Iris pigment epithelial cell (primary cell): Measurements from ENCODE around the gene SLC22A23.

ENCODE experiments used
- DNase-seq: peaks from one replicate; pipeline ENCODE4 v3.0.0-alpha.2; 2011; ENCODE audit warnings: low read depth

SLC22A23 gene, protein sequence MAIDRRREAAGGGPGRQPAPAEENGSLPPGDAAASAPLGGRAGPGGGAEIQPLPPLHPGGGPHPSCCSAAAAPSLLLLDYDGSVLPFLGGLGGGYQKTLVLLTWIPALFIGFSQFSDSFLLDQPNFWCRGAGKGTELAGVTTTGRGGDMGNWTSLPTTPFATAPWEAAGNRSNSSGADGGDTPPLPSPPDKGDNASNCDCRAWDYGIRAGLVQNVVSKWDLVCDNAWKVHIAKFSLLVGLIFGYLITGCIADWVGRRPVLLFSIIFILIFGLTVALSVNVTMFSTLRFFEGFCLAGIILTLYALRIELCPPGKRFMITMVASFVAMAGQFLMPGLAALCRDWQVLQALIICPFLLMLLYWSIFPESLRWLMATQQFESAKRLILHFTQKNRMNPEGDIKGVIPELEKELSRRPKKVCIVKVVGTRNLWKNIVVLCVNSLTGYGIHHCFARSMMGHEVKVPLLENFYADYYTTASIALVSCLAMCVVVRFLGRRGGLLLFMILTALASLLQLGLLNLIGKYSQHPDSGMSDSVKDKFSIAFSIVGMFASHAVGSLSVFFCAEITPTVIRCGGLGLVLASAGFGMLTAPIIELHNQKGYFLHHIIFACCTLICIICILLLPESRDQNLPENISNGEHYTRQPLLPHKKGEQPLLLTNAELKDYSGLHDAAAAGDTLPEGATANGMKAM

DNA sequence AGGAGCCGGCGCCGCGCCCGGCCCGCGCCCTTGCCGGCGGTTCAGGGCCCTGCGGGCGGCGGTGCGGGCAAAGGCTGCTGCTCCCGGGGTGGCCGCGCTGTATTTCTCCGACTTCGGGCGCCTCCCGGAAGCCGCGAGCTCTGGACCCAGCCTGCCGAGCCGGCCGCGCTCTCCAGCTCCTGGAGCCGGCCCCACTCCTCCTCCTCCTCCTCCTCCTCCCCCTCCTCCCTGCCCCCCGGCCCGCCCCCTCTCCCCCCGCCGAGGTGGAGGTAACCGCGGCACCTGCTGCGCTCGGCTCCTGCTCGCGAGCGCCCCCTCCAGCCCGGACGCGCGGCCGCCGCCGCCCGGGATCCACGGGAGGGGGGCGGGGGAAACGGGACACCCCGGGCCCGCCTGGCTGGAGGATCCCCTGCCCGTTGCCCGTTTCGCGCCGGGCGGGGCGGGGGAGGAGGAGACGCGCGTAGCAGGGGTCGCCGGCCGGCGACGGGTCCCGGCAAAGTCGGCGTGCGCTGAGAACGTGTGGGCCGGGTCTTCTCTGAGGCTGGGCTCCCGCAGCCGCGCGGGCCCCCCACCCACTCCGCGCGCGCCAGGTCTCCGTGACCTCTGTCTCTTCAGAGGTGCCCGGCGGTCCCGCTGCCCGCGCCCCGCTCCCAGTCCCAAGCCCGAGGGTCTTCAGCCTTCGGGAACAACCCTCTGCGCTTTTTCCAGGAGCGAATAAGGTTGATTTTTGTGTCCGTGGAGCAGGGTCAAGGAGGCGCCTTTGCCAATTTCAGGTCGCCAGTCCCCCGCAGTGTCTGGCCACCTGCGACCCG lies at the start of gene SLC22A23:
SLC22A23 (minus strand) TSS at position 153 of the 812 bp plus-strand sequence. CDS start 491 bp downstream, outside the sequence.
- DNase-seq, result peak; percentile 31

DNA sequence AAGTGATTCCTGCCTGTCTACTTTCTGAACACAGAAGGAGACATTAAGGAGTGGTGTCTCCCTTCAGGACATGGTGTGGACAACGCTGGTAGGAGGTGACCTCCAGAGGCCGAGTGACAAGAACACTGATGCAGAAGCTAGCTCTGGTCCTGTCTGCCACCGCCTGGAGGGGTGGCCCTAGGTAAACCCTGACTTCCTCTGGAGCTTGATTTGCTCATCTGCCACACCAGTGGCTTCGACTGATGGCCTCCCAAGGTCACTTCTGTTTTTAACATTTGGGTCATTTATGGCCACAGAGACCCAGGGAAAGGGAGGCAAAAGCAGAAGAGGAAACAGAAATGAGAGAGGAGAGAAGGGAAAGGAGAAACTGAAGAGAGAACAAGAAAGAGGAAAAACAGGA lies 49.4 kb upstream of the SLC22A23 start:
- DNase-seq, result no peak

DNA sequence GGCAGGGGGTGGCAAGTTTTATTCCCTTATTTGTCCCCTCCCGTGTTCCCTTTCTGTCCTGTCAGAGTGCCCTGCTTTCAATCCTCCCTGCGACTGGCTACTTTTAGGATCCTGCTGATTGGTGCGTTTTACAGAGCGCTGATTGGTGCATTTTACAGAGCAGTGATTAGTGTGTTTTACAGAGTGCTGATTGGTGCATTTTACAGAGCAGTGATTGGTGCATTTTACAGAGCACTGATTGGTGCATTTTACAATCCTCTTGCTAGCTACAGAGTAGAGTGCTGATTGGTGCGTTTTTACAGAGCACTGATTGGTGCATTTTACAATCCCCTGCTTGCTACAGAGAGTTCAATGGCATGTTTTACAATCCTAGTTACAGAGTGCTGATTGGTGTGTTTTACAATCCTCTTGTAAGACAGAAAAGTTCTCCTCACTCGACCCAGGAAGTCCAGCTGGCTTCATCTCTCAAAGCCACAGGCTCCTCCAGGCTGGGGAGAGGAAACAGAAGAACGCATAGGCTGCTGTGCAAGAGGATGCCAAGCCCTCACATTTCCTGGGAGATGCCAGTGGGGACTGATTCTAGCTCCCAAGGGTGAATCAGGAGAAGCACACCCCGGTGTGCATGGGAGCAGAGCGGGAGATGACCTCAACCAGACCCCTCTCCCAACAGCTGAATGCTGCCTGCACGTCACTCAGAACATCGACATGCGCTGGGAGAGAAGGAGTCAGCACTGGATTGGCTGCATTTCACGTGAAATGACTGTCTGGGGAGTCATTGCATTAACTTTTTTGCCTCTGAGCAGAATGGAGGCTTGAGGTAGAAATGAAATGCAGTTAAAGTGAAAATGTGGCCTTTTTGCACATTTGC lies 48.3 kb upstream of the SLC22A23 start:
- DNase-seq, result no peak

DNA sequence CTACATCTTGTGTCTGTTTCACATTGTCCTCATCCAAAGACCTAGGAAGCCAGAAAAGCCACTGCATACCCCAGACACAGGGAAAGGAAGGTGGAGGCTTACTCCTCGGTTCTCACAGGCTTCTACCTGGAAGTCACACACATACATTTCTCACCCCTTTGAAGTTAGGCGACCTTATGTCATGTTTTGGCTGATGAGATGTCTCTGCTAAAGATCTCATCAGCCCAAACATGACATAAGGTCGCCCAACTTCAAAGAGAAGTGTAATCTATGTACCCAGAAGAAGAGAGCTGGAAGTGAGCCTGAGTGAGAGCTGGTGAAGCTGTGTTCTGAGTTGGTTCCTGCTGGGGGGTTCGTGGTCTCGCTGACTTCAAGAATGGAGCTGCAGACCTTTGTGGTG lies 47.5 kb upstream of the SLC22A23 start:
- no peak for DNase-seq

DNA sequence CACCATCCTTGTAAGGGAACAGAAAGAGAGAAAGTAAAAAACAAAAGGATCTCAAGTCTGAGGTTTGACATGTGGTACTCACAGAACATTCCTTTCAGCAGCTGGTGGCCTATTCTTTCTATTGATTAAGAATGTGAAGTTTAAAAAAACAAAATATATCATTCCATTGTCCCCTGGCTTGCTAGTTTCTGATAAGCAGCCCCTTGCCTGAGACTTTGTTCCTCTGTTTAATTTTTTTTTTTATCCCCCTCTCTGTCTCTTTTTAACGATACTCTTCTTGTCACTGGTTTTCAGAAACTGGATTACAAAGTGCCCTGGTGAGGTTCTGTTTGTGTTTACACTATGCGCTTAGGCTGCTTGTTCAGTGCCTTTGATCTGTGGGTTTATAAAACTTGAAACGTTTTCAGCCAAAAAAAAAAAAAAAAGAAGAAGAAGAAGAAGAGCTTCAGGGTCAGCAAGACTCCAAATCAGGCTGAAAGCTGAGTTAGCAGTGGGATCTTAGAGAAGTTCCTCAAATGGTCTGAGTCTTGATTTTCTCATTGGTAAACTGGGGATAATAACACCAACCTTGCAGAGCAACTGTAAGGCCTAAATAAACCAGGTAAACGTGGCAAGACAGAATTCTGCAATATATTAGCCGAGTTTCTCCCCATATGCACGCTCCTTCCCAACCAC lies 45.1 kb upstream of the SLC22A23 start:
- no peak for DNase-seq

DNA sequence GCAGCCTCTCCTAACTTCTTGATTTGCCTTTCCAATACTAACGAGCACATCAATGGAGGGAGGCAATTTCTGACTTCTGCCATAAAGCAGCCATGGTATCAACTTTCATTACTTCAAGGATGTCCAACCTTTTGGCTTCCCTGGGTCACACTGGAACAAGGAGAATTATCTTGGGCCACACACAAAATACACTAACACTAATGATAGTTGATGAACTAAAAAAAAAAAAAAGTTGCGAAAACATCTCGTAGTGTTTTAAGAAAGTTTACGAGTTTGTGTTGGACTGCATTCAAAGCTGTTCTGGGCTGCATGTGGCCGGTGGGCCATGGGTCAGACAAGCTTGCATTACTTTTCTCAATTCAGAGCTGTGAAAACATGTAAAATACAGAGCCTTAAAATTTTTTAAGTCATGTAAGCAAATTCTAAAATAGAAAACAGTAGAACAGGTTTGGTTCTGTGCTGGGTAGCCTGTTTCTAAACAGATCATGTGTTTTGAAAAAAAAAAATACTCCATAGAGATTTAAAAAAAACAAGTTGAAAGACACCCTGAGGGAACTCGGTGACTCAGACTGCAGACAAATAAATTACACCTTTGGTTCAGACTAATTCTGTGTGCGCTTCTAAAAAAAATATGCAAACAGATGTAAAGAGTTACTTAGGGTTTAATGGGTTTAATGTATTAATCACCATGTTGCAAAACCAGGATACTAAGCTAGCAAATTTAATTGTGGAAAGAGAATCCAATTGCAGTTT lies 43.6 kb upstream of the SLC22A23 start:
- DNase-seq, result peak; percentile 73

DNA sequence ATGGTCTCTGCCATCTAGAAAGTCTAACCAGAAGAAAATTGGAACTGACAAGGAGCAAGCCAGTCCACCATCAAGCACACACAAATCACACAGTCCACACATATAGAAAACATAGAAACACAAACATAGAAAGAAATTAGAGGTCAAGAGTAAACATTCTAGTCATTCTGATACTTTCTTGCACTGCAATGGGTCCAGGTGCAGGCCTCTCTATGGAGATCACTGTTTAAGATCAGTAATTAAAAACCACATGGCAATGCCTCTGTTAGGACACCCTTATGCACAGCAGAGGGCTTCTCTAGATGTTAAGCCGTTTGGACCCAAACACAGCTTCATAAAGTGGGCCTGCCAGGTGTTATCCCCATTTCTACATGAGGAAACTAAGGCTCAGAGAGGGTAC lies 42.8 kb upstream of the SLC22A23 start:
- no peak for DNase-seq

DNA sequence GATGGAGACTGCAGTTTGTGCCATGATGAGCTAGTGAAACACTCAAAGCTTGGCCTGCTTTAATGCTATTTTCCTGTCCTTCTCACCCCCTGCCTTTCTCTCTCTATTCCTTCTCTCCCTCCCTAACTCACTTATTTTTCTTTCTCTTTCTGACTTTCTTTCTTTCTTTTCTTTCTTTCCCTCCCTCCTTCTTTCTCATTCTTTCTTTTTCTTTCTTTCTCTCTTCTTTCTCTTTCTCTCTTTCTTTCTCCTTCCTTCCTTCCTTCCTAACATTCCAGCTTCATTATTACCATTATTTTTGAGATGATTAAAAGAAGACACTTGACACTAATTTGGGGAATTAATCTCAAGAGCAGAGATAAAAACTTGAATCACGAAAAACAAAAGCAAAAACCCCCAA lies 39.5 kb upstream of the SLC22A23 start:
- DNase-seq, result no peak

DNA sequence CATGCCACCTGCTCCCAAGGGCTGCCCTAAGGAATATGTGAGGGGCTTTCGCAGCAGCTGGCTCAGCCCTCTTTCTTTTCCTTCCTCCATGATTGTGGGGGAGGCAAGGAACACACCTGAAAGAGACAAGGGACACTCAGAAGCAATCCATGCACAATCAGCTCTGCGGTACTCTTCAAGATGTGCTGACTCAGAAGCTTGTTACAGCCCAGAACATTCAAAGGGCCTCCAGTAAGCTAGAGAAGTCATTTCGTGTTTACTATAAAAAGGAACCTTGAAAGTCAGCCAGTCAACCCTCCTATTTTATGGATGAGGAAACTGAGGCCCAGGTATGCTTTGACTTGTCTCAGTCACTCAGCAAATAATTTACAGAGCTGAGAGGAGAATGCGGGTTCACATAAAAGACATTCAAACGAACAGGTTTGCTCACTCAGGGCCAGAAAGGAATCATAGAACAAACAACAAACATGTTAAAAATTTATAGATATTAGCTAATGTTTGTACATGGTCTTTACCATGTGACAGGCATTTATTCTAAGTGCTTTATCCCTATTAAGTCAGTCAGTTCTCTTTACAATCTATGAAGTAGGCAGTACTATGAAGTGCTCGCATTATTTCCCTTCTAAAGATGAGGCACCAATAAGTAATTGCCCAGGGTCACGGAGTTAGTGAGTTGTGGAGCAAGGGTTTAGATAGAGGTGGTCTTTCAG lies 37.7 kb upstream of the SLC22A23 start:
- DNase-seq, result no peak

DNA sequence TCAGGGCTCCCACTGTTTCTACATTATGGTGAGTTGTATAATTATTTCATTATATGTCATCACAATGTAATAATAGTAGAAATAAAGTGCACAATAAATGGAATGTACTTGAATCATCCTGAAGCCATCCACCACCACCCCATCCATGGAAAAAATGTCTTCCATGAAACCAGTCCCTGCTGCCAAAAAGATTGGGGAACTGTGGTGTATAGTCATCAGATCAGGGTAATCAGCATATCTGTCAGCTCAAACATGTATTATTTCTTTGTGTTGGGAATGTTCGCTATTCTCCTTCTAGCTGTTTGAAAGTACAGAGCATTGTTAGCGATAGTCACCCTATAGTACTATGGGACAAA lies 33.8 kb upstream of the SLC22A23 start:
- DNase-seq, result no peak

DNA sequence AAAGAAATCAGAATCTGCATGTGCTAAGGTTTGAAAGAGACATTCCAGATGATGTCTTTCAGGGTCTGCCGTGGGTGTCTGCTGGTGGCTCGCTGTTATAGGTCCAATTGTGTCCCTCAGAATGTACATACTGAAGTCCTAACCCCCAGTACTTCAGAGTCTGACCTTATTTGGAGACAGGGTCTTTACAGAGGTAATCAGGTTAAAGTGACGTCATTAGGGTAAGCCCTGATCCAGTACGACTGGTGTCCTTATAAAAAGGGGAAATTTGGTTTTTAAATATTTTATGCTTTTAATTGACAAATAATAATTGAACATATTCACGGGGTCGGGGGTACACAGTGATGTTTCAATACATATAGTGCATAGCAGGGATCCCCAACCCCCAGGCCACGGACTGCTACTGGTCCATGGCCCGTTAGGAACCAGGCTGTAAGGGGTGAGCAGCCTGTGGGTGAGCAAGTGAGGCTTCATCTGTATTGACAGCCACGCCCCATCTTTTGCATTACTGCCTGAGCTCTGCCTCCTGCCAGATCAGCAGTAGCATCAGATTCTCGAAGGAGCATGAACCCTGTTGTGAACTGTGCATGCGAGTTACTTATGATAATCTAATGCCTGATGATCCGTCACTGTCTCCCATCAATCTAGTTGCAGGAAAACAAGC lies 33.2 kb upstream of the SLC22A23 start:
- no peak for DNase-seq

DNA sequence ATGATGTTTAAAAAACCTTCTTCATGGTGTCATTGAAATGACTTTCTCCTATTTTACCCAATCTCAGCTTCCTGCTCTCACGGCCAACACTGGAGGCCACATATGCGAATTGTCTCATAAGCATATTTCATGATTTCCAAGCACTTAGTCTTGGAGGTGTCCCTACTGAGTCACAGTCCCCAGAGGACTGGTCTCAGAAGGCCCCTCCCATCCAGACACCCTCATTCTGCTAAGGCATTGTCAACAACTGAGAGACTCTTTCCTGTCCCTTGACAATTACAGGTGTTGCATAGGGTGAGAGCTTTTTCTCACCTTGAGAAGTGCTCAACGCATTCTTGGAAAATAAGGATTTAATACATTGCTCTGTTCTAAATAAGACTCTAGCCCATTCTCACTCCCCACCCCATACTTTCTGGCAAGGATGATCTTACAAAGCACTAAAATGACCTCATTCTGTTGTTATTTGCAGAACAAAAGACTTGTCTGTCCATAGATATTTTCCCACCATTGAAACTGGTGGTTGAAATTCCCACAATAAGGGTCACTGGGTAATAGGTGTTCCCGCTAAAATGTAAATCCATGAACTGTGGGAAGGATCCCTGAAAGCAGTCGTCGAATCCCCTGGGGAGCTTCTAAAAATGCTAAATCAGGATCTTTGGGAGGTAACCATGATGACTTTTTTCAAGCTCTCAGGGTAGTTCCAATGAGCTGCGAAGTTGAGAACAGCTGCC lies 32.3 kb upstream of the SLC22A23 start:
- DNase-seq, result peak; percentile 6

DNA sequence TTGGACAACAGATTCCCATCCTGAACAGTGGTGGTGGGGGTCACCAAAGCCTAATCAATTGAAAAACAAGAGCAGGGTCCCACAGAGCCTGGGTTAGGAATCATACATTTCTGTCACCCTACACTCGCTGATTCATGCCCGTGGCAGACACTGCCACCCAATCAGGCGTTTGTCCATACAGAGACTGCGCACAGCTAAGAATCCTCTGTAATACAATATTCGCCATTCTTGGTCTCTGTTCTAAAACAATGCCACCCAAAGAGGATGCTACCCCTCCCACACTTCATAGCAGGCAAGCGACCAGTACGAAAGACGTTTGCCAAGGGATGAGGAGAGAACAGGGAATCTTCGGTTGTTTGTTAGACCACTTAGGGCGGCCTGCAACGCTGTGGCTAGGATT lies 28.1 kb upstream of the SLC22A23 start:
- DNase-seq, result no peak

DNA sequence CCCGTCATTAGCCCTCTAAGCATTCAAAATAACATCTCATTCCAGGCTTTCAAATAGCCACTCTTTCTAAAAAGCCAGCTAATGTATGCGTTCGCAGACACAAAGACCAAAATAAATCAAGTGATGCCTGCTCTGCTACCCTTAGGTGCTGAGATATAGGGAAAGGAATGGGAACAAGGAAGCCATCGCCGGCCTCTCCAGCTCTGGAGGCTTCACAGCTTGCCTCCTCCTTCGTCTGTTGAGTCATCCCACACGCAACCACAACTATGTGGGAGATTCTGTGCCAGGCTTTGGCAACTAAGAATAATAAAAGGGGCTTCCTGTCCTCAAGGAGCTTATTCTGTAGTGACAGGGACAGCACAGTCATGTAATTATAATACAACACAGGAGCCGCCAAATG lies 27.3 kb upstream of the SLC22A23 start:
- DNase-seq, result peak; percentile 81

DNA sequence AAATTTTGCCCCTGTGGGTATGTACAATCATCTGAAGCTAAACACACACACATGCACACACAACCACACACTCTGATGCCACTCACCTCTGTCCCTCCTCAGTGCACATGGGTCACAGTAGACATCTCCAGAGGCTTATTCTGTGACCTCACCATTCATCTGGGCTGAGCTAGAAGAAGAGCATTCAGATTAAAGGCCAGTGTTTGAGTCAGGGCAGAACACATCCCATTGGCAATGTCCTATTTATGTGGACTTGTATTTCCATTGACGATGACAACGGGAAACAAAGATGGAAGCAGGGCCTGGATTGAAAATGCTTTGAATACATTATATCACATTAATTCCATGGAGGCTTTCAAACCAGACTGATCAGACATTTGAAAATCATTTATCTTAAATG lies 26.8 kb upstream of the SLC22A23 start:
- no peak for DNase-seq

DNA sequence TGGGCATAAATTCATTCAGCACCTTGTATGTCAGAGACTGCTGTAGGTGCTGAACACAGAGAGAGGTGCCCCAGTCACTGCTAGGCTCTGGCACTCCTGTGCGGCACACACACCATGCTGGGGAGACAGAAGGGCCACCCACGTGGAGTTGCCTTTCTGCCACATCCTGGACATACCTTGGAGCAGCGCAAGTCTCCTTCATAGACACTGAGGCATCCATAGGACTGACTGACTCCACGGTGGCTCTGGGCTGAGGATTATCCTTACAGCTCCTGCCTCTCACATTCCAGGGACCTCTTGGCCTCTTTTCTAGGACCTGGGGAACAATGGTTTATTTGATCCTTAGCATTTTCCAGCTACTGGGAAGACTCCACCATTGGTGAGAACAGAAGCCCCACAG lies 26.0 kb upstream of the SLC22A23 start:
- DNase-seq, result no peak

DNA sequence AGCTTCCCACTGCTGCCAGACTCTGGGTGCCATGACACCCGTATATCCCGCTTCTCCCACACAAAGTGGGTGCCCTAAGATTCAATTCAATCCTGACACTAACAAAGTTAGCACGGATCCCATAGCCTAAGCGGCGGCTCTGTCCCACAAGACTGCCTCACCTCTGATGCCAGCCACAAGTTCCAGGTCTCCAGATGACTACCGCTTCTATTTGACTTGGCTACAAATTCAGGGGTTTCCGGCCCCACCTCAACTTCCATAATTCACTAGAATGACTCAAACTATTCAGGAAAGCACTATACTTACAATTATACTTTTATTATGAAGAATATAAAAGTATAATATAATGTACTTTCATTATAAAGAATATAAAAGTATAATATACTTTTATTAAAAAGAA lies 24.8 kb upstream of the SLC22A23 start:
- DNase-seq, result no peak

DNA sequence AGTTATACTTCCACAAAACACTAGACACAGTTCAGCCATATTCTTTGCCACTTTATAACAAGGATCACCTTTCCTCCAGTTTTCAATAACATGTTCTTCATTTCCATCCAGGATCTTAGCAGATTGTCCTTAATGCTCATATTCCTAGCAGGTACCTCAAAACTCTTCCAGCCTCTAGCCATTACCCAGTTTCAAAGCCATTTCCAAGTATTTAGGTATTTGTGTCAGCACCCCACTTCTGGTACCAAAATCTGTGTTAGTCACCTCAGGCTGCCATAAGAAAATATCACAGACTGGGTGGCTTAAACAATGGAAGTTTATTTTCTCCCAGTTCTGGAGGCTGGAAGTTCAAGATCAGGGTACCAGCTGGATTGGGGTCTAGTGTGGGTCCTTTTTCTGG lies 23.2 kb upstream of the SLC22A23 start:
- DNase-seq, result no peak

DNA sequence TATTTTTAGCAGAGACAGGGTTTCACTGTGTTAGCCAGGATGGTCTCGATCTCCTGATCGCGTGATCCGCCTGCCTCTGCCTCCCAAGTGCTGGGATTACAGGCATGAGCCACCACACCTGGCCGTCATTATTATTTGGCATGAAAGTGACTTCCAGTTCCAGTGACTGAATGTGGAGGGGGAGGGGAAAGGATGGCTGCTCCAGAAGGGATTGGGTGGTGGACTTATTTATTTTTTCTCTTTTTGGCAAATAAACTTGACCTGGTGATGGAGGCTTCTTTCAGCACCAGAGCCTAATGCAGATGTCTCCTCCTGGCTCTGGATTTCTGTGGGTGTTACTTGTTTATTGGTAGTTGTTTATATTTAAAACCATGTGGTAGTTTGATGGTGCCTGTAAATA lies 16.9 kb upstream of the SLC22A23 start:
- peak; percentile 14 for DNase-seq
